ENCODE measurements around the gene GCM1. TPM values are rescaled to one million over a fixed set of nuclear protein-coding genes. Genes with fewer than 3 reads are reported as not detected.

The GCM1 gene
- polyA plus RNA-seq, 1 experiment, result not detected

- H3K27ac ChIP-seq (ENCODE audit: low read depth, low read length), result no peak overlapping the region
- CTCF ChIA-PET, result interaction anchor here (1.2 kb wide), 1 partner anchor 339 kb away, joined by 3 read pairs; no protein-coding TSS in a partner anchor
- POLR2A ChIA-PET, result no interaction called here
- H3K4me3 ChIP-seq (ENCODE audit: low read depth, low read length), result no peak overlapping the region
- no peaks in the 10 kb centered on the region for H3K9me3 ChIP-seq (ENCODE audit: control insufficient read depth, insufficient read depth, low read length)
- TF ChIP-seq, protein P1, sequence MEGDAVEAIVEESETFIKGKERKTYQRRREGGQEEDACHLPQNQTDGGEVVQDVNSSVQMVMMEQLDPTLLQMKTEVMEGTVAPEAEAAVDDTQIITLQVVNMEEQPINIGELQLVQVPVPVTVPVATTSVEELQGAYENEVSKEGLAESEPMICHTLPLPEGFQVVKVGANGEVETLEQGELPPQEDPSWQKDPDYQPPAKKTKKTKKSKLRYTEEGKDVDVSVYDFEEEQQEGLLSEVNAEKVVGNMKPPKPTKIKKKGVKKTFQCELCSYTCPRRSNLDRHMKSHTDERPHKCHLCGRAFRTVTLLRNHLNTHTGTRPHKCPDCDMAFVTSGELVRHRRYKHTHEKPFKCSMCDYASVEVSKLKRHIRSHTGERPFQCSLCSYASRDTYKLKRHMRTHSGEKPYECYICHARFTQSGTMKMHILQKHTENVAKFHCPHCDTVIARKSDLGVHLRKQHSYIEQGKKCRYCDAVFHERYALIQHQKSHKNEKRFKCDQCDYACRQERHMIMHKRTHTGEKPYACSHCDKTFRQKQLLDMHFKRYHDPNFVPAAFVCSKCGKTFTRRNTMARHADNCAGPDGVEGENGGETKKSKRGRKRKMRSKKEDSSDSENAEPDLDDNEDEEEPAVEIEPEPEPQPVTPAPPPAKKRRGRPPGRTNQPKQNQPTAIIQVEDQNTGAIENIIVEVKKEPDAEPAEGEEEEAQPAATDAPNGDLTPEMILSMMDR (IDR thresholded peaks at IDR 0.05; ENCODE audit: low read depth, low read length), result no peak
- no peak for DNase-seq (ENCODE audit: low read depth, low spot score)
- H3K27me3 ChIP-seq (ENCODE audit: control insufficient read depth, insufficient read depth, low read length), result peaks cover 5% of the 10 kb centered on the region
These were observed 5.4 kb upstream of the GCM1 start for GRCh38 chr6:53154071-53154470.

DNA sequence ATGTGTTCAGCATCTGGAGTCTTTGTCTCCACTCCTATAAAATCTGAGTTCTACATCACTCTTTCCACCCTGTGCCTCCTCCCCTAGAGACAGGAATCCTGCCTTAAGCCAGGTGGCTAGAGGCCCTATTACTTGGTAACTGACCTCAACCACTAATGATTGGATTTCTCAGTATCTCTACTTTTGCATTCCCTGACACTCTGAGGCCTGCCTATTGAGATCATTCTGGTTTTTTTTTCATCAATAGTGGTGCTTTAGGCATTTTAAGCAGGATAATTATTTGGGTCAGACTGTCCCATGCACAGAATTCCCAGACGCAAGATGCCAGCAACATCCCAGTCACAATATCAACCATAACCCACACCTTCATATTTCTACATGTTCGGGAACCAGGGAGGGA, 3.9 kb upstream of the GCM1 start:
- no peak for DNase-seq (ENCODE audit: low read depth, low spot score)
- CTCF ChIA-PET, result no interaction called here
- peaks cover 5% of the 10 kb centered on the region for H3K27me3 ChIP-seq (ENCODE audit: control insufficient read depth, insufficient read depth, low read length)
- POLR2A ChIA-PET, result no interaction called here
- no peak overlapping the region for H3K27ac ChIP-seq (ENCODE audit: low read depth, low read length)
- no peak overlapping the region for H3K4me3 ChIP-seq (ENCODE audit: low read depth, low read length)
- no peaks in the 10 kb centered on the region for H3K9me3 ChIP-seq (ENCODE audit: control insufficient read depth, insufficient read depth, low read length)
- TF ChIP-seq, protein P1 (IDR thresholded peaks at IDR 0.05; ENCODE audit: low read depth, low read length), result no peak

GRCh38 chr6:53151676-53152075, 3.0 kb upstream of the GCM1 start:
- DNase-seq (ENCODE audit: low read depth, low spot score), result no peak
- TF ChIP-seq, protein P1 (IDR thresholded peaks at IDR 0.05; ENCODE audit: low read depth, low read length), result 0 out of 2 replicates have a peak, but pooled peaks have one; percentile 29
- Histone ChIP-seq H3K9me3 (ENCODE audit: control insufficient read depth, insufficient read depth, low read length) (no peaks in the 10 kb centered on the region), H3K27me3 (ENCODE audit: control insufficient read depth, insufficient read depth, low read length) (peaks cover 5% of the 10 kb centered on the region), H3K27ac (ENCODE audit: low read depth, low read length) (no peak overlapping the region), H3K4me3 (ENCODE audit: low read depth, low read length) (no peak overlapping the region)
- CTCF ChIA-PET, result no interaction called here
- POLR2A ChIA-PET, result no interaction called here

GRCh38 chr6:53144802-53145201, 3.8 kb downstream of the GCM1 start:
- ChIA-PET CTCF (no interaction called here), POLR2A (no interaction called here)
- Histone ChIP-seq H3K4me3 (ENCODE audit: low read depth, low read length) (no peak overlapping the region), H3K27ac (ENCODE audit: low read depth, low read length) (no peak overlapping the region), H3K9me3 (ENCODE audit: control insufficient read depth, insufficient read depth, low read length) (no peaks in the 10 kb centered on the region), H3K27me3 (ENCODE audit: control insufficient read depth, insufficient read depth, low read length) (peaks cover 2% of the 10 kb centered on the region)
- TF ChIP-seq, protein P1 (IDR thresholded peaks at IDR 0.05; ENCODE audit: low read depth, low read length), result no peak
- no peak for DNase-seq (ENCODE audit: low read depth, low spot score)

- CTCF ChIA-PET, result interaction anchor here (0.6 kb wide), 1 partner anchor 295 kb away, joined by 3 read pairs; no protein-coding TSS in a partner anchor
- peaks cover 2% of the 10 kb centered on the region for H3K27me3 ChIP-seq (ENCODE audit: control insufficient read depth, insufficient read depth, low read length)
- POLR2A ChIA-PET, result no interaction called here
- DNase-seq (ENCODE audit: low read depth, low spot score), result no peak
- H3K27ac ChIP-seq (ENCODE audit: low read depth, low read length), result no peak overlapping the region
- TF ChIP-seq, protein P1 (IDR thresholded peaks at IDR 0.05; ENCODE audit: low read depth, low read length), result no peak
- H3K9me3 ChIP-seq (ENCODE audit: control insufficient read depth, insufficient read depth, low read length), result no peaks in the 10 kb centered on the region
- no peak overlapping the region for H3K4me3 ChIP-seq (ENCODE audit: low read depth, low read length)
These were observed 4.9 kb downstream of the GCM1 start for GRCh38 chr6:53143710-53144109.
